GM21447 (cell line): Measurements from ENCODE around the gene TREM1.
A peak's percentile ranks its signal among the peaks of the same experiment; 100 is the strongest.

Experiments used
- ATAC-seq: cut with Tn5 transposase; IDR thresholded peaks from one replicate; pipeline ENCODE4 v1.9.1; 2021; ENCODE audit not compliant: unreplicated experiment

The TREM1 gene

DNA sequence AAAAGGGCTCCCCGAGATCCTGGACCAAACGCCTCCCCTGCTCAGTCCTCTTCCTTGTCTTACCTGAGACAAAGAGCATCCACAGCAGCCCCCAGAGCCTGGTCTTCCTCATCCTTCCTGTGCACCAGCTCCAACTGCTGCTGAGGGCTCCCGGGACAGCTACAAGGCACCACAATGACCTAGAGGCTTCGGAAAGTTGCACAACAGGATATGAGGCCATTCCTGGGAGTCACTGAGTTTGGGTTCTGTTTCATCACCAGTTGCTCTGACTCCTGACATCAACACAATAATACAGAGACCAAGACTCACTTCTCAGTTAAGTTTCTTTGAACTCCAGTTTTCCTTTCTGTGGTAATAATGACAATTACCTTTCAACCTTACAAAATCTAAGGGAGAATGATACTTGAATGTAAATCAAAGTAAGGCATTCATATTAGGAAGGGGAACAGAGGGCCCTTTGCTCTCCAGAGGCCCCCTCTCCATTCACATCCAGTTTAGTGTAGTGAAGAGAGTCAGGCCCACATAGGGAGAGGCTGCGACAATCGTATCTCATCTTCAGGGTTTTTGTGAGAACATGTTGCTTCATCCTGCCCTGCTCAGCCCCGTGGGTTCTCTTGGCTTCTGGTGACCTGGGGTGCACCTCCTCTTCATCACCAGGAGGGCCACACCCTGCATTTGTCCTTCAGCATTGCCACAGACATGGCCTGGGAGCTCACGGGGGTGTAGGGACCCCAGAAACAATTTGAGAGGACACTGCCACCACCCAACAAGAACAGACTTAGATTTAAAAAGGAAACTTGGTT, at the start of gene TREM1:
Gene TREM1 (minus strand): TSS at position 139 of the 803 bp plus-strand sequence. CDS start 27 bp downstream, at position 112.
- ATAC-seq: no peak

DNA sequence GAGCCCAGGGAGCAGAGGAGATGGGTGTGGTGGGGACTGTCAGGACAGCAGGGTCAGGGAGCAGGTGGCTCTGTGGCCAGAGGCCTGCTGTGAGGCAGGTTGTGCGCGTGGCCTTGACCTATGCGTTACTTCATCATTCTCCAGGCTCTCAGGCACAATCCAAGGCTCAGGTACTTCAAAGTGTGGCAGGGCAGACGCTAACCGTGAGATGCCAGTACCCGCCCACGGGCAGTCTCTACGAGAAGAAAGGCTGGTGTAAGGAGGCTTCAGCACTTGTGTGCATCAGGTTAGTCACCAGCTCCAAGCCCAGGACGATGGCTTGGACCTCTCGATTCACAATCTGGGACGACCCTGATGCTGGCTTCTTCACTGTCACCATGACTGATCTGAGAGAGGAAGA, 49.5 kb upstream of the TREM1 start:
- no peak for ATAC-seq

DNA sequence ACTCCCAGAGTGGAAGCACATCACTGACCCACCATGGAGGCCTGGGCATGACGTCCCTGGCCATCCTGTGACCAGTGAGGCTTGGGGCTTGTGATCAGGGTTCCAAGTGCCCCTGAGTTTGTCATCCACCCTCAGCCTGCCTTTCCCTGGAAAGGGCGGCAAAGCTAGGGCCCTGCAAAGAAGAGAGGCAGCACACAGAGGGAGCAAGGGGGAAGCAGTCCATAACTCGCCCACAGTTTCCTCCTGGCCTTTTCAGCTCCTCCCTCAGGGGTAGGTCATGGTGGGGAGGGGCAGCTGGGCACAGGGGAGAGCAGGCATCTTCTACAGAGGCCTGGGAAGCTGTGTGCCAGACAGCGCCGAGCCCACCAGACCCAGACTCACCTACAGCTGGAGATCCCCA, 48.8 kb upstream of the TREM1 start, which contains the start of gene NCR2:
Gene NCR2 (plus strand): TSS at position 313 of the 400 bp plus-strand sequence. CDS start 269 bp downstream, outside the sequence.
- no peak for ATAC-seq

DNA sequence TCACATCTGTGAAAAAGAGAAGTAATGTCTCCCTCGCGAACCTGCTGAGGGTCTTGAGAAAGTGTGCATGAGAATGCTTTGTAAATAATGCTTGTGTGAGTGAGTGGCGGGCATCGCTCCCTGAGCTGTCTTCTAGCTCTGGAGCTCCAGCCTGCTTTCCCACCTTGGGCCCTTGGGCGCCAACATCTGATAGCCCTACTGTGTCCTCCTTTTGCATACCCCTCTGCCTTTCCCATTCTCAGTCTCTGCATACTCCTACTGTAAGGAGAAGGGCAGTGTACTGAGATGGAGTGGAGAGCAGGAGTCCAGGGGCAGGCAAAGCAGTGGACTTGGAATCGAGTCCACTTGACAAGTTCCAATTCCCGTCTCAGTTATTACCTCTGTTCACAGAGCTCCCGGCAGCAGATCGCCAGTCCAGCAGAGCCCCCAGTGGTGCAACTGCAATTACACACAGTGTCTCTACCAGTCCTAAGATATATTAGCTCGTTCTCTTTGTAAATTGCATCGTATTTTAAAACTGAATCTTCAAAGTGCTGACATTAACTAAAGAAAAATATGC, 48.1 kb upstream of the TREM1 start:
- no peak for ATAC-seq

DNA sequence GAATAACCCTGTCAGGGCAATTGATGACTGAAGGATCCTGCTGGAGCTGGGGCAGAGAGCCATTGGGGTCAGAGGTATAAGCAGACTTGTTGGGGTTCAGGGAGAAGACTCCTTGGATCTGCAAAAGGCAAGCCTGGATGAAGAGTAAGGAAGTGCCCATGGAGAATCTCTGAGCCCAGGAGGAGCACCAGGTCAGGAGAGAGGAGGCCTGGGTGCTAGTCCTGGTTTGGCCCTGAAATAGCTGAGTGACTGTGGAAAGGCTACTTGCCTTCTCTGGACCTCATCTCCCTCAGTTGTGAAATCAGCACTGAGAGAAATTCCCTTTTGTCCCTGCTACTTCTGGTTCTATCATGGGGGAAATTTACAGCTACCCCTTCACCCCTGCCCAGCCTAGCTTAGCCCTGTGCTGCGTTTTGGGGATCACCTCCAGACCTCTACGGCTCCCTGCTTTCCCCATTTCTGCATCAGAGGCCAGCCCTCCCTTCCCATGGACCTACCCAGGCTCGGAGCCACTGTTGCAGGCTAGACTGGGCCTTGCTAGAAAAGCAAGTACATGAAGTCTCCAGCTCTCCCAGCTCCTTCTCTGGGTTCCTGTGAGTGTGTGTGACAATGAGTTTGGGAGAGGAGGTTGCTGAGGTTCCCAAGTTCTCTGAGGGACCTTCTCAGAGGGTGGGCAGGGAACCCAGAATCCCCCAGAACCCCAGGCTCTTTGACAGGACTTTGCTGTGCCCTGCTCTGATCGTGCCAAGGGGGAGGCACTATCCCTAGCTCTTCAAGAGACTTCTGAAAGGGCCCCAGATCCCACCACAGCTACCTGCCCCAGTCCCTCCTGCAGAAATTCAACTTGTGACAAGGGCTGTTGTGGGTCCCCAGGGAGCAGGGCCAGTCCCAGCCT, 46.6 kb upstream of the TREM1 start:
- ATAC-seq: no peak

DNA sequence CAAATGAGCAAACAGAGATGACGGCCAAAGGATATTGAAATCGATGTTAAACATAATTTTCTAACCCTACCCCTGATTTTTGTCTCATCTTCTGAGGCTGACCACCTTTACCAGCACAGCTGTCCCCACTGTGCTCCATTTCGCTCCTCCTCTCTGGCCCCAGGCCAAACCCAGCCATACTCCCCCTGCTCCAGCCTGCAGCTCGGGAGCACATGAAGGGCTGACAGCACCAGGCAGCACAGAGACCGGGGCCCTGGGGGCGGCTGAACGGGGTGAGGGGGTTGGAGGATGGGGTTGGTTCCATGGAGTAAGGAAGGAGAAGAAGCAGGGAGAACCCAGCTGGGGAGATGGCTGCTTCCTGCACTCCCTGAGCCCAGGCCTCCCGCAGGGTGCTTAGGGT, 45.8 kb upstream of the TREM1 start:
- no peak for ATAC-seq

DNA sequence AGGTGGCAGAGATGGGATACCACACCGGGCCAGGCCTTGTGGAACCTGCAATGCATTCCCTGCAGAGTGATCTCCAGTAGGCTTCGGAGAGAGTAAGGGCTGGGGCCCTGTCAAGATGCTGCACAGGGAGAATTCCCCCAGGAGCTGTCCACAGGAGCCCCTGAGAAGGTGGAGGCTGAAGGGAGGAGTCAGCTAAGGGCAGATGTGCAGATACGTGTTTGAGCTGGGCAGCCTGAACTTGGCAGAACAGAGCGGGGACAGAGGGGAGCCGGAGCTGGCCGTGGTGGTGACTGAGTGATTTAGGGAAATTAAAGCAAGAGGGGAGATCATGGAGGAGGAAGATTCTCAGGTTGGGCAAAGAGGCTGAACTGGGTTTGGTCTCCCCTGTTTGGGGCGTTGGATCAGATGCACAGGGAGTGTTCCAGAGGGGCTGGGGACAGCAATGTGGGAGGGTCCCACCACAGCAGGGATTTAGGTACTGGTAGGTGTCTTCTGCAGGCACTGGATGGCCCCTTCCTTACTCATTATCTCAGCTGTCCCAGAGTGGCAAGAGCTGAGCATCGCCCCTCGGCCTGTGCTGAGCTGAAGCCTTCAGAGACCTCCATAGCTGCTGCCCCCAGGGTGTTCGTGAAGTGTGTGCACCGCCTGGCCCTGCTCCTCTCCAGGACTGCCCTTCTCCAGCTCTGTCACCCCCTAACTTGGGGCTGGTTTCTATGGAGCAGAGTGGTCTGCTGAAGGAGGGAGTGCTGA, 45.1 kb upstream of the TREM1 start:
- no peak for ATAC-seq

DNA sequence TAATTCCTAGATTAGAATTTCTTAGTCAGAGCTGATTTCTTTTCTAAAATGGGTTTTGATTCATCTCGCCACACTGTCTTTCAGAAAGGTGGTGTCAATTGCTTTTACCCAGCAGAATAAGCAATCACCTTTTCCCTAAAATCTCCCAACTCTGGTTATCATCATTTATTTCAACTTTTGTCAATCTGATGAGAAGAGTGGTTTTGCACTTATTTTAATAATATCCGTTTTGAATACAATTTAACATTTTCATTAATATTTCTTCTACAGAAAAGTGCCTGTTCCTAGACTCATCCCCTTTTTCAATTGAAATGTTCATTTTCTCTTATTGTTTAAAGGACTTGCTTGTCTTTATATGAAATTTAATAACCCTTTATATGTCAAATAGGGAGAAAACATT, 40.7 kb upstream of the TREM1 start:
- no peak for ATAC-seq

DNA sequence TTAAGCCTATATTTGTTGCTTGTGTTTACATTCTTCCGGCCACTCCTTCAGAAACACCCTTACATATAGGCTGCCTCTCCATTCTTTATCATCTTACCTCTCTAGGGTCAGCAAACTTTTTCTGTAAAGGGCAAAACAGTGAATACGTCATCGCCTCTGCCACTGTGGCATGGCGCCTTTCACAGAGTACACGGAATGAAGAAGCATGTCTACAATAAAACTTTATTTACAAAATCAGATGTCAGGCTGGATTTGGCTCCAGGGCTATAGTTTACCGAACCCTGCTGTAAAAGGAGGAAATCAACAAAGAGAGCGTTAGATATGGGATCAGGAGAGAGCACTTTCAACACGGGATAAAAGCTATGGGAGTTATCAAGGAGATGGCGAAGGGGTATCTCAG, 39.6 kb upstream of the TREM1 start:
- no peak for ATAC-seq

DNA sequence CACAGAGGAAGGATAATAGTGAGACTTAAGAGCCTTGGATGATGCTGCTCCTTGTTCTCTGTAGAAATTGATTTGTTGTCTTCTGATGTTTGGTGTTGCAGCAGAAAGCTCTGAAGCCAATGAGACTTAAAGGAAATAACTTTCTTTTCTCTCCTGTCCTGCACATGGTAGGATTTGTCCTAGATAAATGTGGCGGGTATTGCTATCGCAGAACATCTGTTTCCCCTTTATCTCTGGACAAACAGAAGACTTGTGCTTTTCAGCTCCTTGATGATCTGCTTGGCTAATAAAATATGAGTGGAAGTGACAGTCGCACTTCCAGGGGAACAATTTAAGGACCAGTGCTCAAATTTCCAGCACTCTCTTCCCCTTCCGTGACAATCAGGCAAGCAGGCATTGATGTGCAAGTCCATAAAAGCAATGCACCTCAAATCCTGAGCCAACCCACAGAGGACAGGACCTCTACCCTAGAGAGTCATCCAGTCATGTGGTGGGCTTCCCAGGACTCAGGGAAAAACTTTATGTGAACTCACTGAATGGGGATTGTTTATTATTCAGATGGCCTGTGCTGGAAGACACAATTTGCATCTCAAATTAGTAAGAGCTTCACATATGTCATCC, 39.1 kb upstream of the TREM1 start:
- ATAC-seq: no peak

DNA sequence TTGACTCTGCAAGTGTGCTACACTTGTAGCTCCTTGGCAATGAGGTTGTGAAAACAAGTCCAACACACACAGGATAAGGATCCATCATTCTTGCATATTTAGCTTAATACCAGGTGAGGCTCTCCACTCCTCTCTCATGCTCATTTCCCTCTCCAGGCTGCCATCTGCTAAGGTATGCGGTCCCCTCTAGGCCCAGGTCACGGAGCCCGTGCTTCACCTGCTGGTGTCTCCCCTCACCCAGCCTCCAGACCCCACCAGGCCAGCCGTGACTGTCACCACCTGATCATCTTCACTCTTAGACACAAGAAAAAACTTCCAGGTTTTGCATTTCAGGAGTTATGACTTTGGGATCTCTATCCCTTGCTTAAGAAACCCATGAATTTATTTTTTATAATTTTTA, 34.7 kb upstream of the TREM1 start:
- ATAC-seq: no peak

DNA sequence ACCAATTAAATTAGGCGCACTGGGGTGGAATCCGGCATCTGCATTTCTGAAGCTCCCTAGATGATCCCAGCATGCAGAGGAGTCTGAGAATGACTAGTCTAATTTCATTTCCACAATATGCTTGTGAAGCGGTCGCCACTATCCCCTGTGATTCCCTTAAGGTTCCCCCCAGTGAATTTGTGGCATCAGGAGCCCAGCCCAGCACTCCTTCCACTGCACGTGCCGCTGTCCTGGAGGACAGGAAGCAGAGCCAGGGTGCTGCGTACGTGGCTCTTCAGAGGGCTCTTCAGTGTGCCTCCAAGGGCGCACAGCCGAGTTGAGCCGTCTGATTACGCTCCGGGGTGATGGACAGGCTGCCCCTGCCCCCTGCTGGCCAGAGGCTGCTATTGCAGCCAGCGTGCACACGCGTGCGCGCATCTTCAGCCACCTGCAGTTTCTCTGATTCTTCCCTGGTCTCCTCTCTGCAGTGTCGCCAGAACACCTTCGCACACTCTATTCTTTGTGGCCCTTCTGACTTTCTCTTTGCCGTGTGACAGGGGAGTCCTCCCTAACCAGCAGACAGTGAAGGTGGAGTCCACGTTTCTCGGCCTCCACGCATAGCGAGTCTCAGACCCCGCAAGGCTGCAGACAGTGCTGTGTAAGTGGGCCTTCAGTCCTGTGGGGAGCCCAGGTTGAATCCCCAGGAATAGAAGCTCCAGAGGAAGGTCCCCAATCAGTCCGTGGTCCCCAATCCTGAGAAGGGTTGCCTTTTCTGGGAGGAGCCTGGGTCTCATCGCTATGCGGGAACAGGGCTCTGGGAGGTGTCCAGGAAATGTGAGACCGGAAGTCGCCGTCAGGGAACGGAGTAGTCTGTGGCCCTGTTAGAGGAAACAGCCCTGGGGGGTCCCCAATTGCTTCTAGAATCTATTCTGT, 32.4 kb upstream of the TREM1 start:
- peak; percentile 79 for ATAC-seq

DNA sequence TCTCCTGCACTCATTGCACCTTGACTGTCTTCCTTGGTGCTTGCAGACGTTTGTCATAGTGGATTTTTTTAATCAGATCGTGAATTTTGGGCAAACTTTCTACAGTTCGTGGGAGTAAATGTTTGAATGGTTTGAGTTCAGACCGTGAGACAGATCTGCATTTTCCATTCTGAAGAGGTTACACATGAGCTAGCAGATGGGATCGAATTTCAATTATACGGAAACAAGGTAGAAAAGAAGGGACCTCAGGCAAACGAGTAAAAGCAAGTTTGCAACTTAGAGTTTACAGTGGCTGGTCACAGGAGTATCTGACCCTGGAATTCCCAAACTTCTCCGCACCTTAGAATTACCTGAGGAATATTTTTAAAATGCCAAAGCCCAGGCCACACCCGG, 31.8 kb upstream of the TREM1 start:
- ATAC-seq: no peak

DNA sequence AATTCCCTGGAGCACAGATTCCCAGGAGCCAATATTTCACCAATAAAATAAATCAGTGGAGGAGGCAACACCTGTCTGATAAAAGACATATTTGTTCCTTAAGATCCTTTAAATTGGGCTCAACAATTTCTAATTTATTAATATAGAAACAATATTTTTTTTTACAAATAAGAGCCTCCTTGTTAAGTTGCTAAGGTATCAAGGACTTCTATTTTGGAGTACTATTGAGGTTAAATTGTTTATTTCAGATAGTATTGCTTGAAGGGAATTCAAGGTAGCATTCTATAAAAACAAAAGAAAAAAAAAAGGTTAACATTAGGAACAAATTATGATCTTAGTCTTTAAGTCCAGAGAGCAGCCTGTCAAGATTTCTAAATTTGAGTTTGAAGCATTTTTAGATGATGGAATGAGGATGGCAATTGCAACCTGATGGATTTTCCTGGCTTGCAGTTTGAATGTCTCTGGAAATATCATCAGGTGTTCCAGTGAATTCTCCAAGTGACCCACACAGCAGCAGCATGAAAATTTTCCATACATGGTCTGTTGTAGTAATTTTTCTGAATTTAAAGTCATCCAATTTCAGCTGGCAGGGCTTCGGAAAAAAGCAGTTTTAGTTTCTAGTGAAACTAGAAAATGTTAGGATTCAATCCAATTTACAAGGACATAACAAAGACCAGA, 29.6 kb upstream of the TREM1 start:
- ATAC-seq: no peak

DNA sequence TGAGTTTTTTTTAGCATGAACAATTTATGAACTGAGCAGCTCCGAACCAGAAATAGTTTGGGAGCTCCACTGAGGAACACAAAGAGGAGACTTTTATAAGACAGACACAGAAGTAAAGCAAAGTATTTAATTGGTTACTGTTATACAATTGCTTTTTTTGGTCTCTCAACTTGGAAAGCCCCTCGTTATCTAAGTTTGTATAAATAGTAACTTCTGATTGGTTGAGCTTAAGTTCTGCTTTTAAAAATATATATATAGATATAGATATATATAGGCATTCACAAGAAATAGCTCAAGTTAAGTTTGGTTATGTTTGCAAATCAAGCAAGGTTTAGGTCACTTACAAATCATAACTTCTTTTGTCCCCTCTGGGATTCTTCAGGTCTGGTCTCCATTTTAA, 28.7 kb upstream of the TREM1 start:
- ATAC-seq: no peak

DNA sequence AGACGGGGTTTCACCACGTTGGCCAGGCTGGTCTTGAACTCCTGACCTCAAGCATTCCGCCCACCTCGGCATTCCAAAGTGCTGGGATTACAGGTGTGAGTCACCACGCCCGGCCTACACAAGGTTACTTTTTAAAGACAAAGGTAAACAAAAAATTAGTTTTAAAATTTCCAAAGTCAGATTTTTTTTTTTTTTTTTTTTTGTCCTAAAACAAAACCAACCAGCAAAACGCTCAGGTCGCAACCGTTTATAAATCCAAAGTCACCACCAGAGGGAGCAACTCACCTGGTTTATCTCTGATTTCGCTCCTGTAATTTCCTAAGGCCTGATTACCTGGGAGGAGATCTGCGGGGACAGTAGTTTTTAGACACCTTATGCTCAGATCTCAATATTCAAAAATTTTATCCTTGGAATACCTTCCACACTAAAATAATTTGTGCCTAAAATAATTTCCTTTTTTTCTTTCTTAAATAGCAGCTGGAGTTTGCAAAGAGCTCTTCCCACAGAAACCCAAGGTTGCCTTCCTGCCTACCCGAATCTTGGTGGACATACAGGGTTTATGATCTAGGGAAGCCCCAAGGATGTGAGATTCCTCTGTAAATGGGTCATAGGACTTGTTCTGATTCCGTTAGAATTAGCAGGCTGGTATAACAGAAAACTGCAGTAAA, 19.8 kb upstream of the TREM1 start:
- ATAC-seq: no peak

DNA sequence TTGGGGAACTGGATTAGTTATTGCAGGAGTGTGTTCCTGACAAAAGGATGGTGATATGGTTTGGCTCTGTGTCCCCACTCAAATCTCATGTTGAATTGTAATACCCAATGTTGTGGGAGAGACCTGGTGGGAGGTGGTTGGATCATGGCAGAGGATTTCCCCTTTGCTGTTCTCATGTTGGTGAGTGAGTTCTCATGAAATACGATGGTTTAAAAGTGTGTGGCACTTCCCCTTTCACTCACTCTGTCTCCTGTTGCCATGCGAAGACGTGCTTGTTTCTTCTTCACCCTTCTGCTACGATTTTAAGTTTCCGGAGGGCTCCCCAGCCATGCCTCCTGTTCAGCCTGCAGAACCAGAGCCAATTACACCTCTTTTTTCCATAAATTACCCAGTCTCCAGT, 16.2 kb upstream of the TREM1 start:
- no peak for ATAC-seq

DNA sequence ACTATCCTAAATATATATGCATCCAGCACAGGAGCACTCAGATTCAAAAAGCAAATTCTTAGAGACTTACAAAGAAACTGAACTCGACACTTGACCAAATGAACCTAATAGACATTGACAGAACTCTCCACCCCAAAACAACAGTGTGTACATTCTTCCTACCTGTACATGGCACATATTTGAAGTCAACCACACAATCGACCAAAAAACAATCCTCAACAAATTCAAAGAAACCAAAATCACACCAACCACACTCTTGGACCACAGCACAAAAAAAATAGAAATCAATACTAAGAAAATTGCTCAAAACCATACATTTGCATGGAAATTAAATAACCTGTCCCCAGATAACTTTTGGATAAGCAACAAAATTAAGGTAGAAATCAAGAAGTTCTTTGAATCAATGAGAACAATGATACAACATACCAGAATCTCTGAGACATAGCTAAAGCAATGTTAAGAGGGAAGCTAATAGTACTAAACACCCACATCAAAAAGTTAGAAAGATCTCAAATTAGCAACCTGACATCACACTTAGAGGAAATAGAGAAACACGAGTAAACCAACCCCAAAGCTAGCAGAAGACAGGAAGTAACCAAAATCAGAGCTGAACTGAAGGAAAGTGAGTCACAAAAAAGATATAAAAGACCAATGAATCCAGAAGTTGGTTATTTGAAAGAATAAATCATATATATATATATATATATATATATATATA, 12.5 kb upstream of the TREM1 start:
- ATAC-seq: no peak
